SJCRH30 (cell line): ENCODE measurements around the gene LIMS1. TPM values are rescaled to one million over a fixed set of nuclear protein-coding genes. Genes with fewer than 3 reads are reported as not detected.
"Not testable (repeated sequence)": the region's sequence is repeated elsewhere in the genome, so short reads cannot be mapped to it uniquely, and the experiment has no call there.

Experiments
- DNase-seq, 2 experiments: peaks; one replicate each; pipeline ENCODE4 v3.0.0-alpha.2; 2015 to 2020
- H3K27ac ChIP-seq: fragments of 250-450 bp; sonication (Bioruptor Pico); 2 replicates; pipeline ENCODE4 v1.5.1; 2020; ENCODE audit warnings: mild to moderate bottlenecking, moderate library complexity
- H3K27me3 ChIP-seq: fragments of 250-450 bp; sonication (Bioruptor Pico); 2 replicates; pipeline ENCODE4 v1.5.1; 2020; ENCODE audit warnings: mild to moderate bottlenecking, moderate library complexity
- H3K36me3 ChIP-seq: fragments of 250-450 bp; sonication (Bioruptor Pico); 2 replicates; pipeline ENCODE4 v1.5.1; 2020; ENCODE audit warnings: mild to moderate bottlenecking, moderate library complexity
- H3K4me1 ChIP-seq: fragments of 250-450 bp; sonication (Bioruptor Pico); 2 replicates; pipeline ENCODE4 v1.5.1; 2020; ENCODE audit warnings: mild to moderate bottlenecking, moderate library complexity
- H3K4me3 ChIP-seq: fragments of 250-450 bp; sonication (Bioruptor Pico); 2 replicates; pipeline ENCODE4 v1.5.1; 2020; ENCODE audit warnings: mild to moderate bottlenecking, moderate library complexity
- H3K9me3 ChIP-seq: fragments of 250-450 bp; sonication (Bioruptor Pico); replicated peaks from 2 replicates; pipeline ENCODE4 v1.5.1; 2020; ENCODE audit warnings: mild to moderate bottlenecking, moderate library complexity
- total RNA-seq: library from RNA; depleted of rRNA; stranded (reverse); fragments of >200 nt; shearing (Covaris generic); gene quantifications from 2 replicates; pipeline ENCODE4 v1.2.3, GENCODE V29; 2014

LIMS1 gene
- total RNA-seq, 1 experiment from 2014 or later: 44.0 TPM

DNA sequence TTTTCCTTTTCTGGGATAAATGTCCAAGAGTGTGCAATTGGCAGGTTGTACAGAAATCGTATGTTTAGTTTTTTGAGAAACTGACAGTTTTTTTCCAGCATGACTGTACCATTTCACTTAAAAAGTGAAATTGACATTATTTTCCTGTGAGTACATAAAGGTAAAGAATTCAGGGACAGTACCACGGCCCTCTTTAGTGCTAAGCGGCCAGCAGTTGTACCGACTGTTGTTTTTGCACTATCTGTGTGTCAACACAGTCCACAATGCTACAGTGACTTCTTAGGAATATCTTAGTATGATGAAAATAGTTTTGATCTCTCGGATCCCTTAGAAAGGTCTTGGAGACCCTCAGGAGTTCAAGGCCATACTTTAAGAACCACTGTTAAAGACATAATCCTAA lies 2.6 kb downstream of the LIMS1 start:
- Histone ChIP-seq H3K27me3 (no peaks in the 10 kb centered on the region), H3K4me3 (no peak overlapping the region), H3K4me1 (peaks cover 14% of the 10 kb centered on the region), H3K9me3 (no peaks in the 10 kb centered on the region), H3K36me3 (peaks cover 2% of the 10 kb centered on the region; the same call in 1 of the 2 replicates), H3K27ac (no peak overlapping the region)
- no peak for DNase-seq

DNA sequence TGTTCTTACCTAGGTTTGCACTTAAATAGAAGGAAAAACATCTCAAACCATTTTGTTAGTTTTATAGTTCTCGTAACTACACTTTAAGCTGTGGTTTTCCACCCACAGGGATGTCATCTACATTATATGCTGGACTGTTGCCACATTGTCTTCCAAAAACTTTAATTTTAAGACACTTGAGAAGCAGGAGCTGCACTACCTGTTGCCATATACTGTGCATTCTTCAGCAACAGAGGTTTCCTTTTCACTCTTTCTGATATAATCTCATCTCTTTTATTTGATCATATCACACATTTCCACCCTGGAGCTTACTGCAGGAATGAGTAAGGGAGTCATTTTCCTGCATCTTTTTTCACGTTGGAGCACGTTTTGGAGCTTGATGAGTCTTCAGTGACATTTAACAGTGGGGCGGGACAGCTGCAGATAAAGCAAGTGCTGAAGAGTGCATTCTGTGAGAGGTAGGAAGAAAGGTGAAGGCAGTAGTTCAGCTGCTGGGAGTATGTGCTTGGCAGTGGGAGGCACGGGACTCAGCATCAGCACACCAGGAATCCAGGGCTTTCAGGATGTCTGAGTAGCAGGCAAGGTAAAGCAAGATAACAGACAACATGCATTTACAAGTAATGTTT lies 3.8 kb downstream of the LIMS1 start:
- Histone ChIP-seq H3K36me3 (peaks cover 2% of the 10 kb centered on the region; the same call in 1 of the 2 replicates), H3K4me1 (peaks cover 14% of the 10 kb centered on the region), H3K9me3 (no peaks in the 10 kb centered on the region), H3K27ac (no peak overlapping the region), H3K4me3 (no peak overlapping the region), H3K27me3 (no peaks in the 10 kb centered on the region)
- no peak for DNase-seq

DNA sequence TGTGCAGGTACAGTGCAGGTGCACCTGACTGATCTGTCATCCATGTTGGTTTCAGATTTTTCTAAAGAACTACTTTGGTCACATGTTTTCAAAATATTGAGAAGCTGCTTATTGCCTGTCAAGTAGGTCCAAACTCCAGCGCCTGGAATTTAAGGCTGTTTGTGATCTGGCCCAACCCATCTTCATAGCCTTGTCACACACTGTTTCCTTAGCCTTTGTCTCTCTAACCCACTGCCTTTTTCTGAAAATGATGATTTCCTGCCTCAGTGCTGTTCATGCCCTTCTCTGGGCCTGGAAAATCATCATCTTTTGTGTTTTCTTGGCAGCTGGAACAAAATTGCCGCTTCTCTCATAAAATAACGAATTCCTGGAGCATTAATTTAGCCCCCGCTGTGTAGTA lies 7.2 kb downstream of the LIMS1 start:
- Histone ChIP-seq H3K27ac (no peak overlapping the region), H3K4me3 (no peak overlapping the region), H3K9me3 (no peaks in the 10 kb centered on the region), H3K27me3 (no peaks in the 10 kb centered on the region), H3K36me3 (peaks cover 2% of the 10 kb centered on the region; the same call in 1 of the 2 replicates), H3K4me1 (peaks cover 8% of the 10 kb centered on the region; the same call in 1 of the 2 replicates)
- no peak for DNase-seq

DNA sequence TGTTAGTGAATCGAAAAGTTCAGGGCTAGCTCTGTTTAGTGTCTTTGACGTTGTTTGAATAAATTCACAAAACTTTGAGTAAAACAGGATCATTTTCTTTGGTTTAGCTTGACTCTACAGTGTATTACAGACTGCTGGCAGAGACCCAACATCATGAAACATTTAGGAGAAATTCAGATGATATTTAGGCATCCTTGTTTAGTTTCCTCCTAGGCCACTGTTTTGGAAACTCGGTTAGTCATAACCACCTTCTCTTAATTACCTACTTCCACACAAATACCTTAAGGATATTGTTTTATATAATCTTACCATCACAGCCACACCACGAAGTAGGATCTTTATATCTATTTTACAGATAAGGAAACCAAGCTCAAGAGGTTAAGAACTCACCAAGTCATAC lies 7.8 kb downstream of the LIMS1 start:
- peaks cover 2% of the 10 kb centered on the region; the same call in 1 of the 2 replicates for H3K36me3 ChIP-seq
- H3K4me1 ChIP-seq: peaks cover 2% of the 10 kb centered on the region; the same call in 1 of the 2 replicates
- no peak overlapping the region for H3K27ac ChIP-seq
- DNase-seq: no peak
- H3K9me3 ChIP-seq: no peaks in the 10 kb centered on the region
- H3K27me3 ChIP-seq: no peaks in the 10 kb centered on the region
- H3K4me3 ChIP-seq: no peak overlapping the region

DNA sequence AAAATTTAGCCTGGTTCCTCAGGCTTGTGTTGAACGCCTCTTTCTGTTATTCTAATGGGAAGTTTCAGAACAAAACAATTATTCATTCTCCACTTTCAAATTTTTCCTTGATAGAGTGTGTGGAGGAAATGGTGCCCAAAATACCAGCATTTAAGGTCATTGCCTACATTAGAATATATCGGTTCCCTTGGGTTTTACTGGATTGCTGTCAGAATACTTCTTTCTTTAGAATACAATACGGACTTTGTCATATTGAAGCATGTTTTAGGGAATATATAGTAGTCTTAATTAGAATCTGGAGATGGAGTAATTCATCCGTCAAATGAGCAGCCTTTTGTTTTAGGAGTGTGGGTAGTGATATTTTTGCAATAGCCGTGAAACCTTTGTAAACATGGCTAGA lies 13.3 kb downstream of the LIMS1 start:
- Histone ChIP-seq H3K27ac (no peak overlapping the region), H3K36me3 (no peaks in the 10 kb centered on the region), H3K9me3 (no peaks in the 10 kb centered on the region), H3K27me3 (no peaks in the 10 kb centered on the region), H3K4me1 (peaks cover 3% of the 10 kb centered on the region; the same call in 1 of the 2 replicates), H3K4me3 (no peak overlapping the region)
- no peak for DNase-seq

DNA sequence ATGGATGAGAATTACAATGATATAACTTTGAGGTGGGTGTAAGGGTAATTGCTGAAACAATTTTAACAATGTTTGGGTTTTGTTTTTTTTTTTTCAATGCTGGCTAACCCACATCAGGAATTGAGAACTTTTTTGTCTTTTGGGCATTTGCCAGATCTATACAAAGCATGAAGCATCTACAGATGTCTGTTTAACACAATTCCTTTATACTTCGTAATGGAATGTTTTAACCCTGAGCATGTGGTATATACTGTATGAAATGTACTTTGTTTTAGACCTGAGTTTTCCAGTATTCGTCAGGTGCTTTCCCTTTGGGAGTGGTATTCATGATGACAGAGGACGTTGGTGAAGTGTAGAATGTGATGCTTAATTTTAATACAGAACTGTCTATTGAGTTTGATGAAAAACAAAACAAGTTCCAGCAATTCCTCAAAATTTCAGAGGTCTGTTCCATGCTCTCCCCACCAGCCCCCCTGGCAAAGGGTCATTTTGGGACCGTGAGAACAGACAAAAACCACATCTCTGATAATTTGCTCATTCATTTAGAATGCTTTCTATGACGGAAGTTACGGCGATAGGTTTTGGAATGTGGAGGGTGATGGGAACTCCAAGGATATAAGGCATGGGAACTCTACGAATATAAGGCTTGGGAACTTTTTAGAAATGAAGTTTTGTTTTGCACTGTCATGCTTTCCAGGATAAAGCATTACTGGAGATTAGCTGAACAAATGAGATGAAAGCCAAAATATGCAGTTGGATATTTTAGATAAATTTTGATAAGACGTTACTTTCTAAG lies 14.1 kb downstream of the LIMS1 start:
- no peaks in the 10 kb centered on the region for H3K36me3 ChIP-seq
- no peak overlapping the region for H3K27ac ChIP-seq
- H3K27me3 ChIP-seq: no peaks in the 10 kb centered on the region
- no peak for DNase-seq
- no peaks in the 10 kb centered on the region for H3K9me3 ChIP-seq
- H3K4me3 ChIP-seq: no peak overlapping the region
- H3K4me1 ChIP-seq: peaks cover 3% of the 10 kb centered on the region; the same call in 1 of the 2 replicates

DNA sequence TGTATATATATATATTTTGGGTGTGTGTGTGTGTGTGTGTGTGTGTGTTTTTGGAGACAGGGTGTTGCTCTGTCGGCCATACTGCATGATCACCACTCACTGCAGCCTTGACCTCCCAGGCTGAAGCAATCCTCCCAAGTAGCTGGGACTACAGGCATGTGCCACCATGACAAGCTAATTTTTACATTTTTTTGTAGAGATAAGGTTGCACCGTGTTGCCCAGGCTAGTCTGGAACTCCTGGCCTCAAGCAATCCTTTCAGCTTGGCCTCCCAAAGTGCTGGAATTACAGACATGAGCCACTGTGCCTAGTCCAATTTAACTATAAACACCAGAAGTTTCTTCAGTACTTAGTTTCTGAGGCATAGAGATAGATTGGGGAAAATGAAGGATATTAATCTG lies 18.3 kb downstream of the LIMS1 start:
- Histone ChIP-seq H3K4me1 (peaks cover 3% of the 10 kb centered on the region; the same call in 1 of the 2 replicates), H3K36me3 (0 out of 2 replicates have a peak, but pooled peaks cover 2% of the 10 kb centered on the region), H3K4me3 (no peak overlapping the region), H3K27ac (no peak overlapping the region), H3K9me3 (0 out of 2 replicates have a peak, but pooled peaks cover 2% of the 10 kb centered on the region), H3K27me3 (no peaks in the 10 kb centered on the region)
- no peak for DNase-seq

DNA sequence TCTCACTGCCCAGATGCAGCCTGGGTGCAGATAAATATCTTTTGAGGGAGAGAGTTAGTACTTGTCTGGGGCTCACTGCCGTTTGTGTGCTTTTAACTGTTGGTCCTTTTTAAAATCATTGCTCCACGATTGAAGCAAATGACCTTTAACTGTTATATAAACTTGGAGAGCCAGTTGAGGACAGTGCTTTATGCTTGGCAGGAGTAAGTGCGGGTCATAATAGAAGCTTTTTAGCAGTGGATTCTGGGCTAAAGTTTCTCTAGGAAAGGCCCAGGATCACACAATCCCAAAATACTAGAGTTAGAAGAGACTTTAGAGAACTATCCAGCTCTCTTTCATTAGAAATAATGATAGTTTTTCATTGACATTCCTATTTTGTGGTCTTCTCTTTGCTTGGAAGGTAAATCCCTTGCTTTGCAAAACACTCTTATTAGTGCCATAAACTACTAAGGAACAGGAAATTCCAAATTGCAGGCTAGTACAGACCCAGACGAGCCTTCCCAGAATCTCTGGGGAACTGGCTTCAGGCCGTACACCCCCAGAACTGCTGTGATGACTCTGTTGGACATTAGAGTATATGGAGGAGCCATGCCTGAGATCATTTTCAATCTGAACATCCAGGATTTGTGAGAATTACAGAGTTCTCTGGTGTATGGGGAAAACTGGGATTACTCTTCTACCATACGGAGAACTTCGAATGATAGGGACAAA lies 19.1 kb downstream of the LIMS1 start:
- Histone ChIP-seq H3K4me1 (no peaks in the 10 kb centered on the region), H3K4me3 (no peak overlapping the region), H3K27me3 (no peaks in the 10 kb centered on the region), H3K27ac (no peak overlapping the region), H3K9me3 (0 out of 2 replicates have a peak, but pooled peaks cover 2% of the 10 kb centered on the region), H3K36me3 (0 out of 2 replicates have a peak, but pooled peaks cover 2% of the 10 kb centered on the region)
- no peak for DNase-seq

DNA sequence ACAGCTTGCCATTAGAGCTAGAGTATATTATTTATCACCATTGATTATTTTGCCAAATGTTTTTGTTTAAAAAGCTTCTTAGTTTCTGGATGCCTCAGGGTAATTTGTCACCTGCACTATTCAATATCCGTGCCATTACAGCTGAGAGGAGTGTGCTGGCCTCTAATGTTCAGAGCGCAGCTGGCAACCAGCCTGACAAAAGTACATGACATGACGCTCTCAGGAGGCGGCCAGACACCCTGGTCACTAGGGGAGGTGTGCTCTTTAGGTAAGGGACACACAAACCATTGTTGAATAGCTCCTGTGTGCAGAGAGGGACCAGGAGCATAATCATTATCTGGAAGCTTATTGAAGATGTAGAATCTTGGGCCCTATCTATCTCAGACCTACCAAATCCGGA lies 20.3 kb downstream of the LIMS1 start:
- Histone ChIP-seq H3K4me3 (no peak overlapping the region), H3K27ac (no peak overlapping the region)

DNA sequence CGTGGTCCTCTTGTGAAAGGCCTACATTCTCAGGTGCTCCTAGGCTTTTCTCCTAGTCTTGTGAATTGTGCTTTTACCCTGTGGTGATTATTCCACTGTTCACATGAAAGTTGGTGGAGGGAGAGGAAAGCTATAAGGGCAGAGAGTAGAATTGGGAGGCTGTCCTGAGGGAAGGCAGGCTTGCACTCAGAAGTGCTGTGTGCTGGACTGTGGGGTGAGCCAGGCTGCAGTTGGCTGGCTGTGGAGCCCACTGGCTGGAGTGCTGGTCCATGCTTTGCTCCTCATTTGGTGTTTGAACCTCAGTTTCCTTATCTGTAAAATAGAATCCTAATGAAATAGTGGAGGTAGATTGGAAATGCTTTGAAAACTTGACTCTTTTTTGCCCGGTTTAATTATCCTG lies 21.3 kb downstream of the LIMS1 start:
- DNase-seq: no peak
- Histone ChIP-seq H3K27ac (no peak overlapping the region), H3K4me3 (no peak overlapping the region), H3K4me1 (no peaks in the 10 kb centered on the region), H3K36me3 (0 out of 2 replicates have a peak, but pooled peaks cover 2% of the 10 kb centered on the region), H3K27me3 (no peaks in the 10 kb centered on the region), H3K9me3 (0 out of 2 replicates have a peak, but pooled peaks cover 2% of the 10 kb centered on the region)

More for the DNA sequence above, 20.3 kb downstream of the LIMS1 start:
- 0 out of 2 replicates have a peak, but pooled peaks cover 2% of the 10 kb centered on the region for H3K9me3 ChIP-seq
- 0 out of 2 replicates have a peak, but pooled peaks cover 2% of the 10 kb centered on the region for H3K36me3 ChIP-seq
- no peaks in the 10 kb centered on the region for H3K4me1 ChIP-seq
- H3K27me3 ChIP-seq: no peaks in the 10 kb centered on the region
- no peak for DNase-seq

DNA sequence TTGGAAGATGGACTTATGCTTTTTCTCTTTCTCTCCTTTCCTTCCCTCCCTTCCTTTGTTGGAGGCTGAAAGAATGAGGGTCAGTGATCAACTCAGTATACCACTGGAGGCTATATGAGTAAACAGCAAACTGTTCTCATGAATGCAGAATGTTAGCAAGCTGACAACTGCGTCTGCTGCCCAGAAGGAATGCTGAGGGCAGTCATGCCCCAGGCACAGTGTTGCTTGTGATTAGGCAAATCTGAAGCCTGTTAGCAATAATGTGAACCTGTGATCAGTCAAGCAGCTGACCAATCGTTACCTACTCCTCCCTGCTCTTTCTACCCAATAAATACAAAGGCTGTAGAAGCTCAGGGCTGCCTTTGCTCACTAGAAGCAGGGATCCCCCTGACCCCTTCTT lies 22.3 kb downstream of the LIMS1 start:
- H3K4me3 ChIP-seq, H3K4me1 ChIP-seq, H3K27me3 ChIP-seq, H3K9me3 ChIP-seq, H3K27ac ChIP-seq, H3K36me3 ChIP-seq, DNase-seq: not testable (repeated sequence)

DNA sequence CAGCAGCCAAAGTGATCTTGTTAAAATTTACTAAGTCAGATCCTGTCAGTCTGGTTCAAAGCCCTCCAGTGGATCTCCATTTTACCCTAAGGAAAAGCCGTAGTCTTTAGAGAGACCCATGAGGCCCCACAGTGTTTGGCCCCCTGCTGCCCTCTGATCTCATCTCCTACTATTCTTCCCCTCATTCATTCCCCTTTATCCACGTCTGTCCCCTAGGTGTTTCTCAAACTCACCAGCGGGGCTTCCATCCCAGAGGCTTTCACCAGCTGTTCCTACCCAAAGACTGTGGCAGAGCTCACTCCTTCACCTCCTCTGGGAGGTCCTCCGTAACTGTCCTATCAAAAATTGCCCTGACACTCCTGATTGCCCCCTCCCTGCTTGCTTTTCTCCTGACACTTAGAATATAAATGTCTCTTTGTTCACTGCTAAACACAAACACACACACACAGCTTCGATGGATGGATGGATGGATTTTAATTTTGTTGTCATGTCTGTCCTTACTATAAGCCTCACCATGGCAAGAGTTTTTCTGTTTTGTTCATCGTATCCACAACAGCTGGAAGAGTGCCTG lies 26.1 kb downstream of the LIMS1 start:
- Histone ChIP-seq H3K4me1 (0 out of 2 replicates have a peak, but pooled peaks cover 4% of the 10 kb centered on the region), H3K27me3 (no peaks in the 10 kb centered on the region), H3K36me3 (peaks cover 2% of the 10 kb centered on the region; the same call in 1 of the 2 replicates), H3K9me3 (0 out of 2 replicates have a peak, but pooled peaks cover 2% of the 10 kb centered on the region), H3K27ac (peak overlapping the region; percentile 11; the same call in 1 of the 2 replicates), H3K4me3 (no peak overlapping the region)
- DNase-seq: peak; percentile 19 to 39

DNA sequence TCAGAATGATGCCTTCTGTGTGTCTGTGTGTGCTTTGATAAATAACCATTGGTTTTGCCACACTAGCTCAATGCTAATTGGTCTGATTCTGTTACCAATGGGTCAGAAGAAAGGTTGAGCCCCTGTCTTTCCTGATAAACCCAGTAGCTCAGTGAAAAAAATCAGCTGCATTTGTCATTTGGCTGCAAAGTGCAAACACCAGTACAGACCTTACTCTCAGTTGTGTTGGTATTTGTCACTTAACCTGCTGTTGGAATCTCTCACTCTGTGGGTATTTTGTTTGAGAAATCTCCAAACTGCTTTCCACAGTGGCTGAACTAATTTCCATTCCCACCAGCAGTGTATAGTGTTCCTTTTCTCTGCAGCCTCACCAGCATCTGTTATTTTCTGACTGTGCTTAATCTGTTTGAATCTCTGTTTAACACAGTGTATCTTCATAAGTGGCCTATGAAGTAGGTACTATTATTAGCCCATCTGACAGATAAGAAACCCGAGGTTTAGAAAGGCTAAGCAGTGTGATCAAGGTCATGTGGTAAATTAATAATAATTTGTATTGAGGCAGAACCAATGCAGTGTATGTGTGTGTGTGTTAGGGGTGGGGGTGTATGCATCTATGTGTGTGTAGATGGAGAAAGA lies 26.7 kb downstream of the LIMS1 start:
- Histone ChIP-seq H3K4me1 (0 out of 2 replicates have a peak, but pooled peaks cover 4% of the 10 kb centered on the region), H3K36me3 (peaks cover 2% of the 10 kb centered on the region; the same call in 1 of the 2 replicates), H3K4me3 (no peak overlapping the region), H3K27ac (peak overlapping the region; percentile 11; the same call in 1 of the 2 replicates), H3K27me3 (no peaks in the 10 kb centered on the region), H3K9me3 (0 out of 2 replicates have a peak, but pooled peaks cover 1% of the 10 kb centered on the region)
- peak in 1 of 2 experiments; percentile 24 for DNase-seq

DNA sequence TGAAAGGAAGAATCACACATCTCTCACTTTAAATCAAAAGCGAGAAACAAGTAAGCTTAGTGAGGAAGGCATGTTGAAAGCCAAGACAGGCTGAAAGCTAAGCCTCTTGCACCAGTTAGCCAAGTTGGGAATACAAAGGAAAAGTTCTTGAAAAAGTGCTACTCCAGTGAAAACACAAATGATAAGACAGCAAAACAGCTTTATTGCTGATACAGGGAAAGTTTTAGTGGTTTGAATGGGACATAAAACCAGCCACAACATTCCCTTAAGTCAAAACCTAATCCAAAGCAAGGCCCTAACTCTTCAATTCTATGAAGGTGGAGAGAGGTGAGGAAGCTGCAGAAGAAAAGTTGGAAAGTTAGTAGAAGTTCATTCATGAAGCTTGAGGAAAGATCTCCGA lies 28.0 kb downstream of the LIMS1 start:
- Histone ChIP-seq H3K9me3 (no peaks in the 10 kb centered on the region), H3K36me3 (no peaks in the 10 kb centered on the region; the same call in 1 of the 2 replicates), H3K4me1 (0 out of 2 replicates have a peak, but pooled peaks cover 4% of the 10 kb centered on the region), H3K4me3 (no peak overlapping the region), H3K27ac (no peak overlapping the region), H3K27me3 (no peaks in the 10 kb centered on the region)
- DNase-seq: no peak
